ENCODE measurements around the gene IDH3B. TPM values are rescaled to one million over a fixed set of nuclear protein-coding genes. Genes with fewer than 3 reads are reported as not detected.

Gene IDH3B
- total and polyA plus RNA-seq, 9 of the 15 experiments (the other 6 are each of a cell fraction or from before 2014, with no cell fraction given) = 91.7 to 224 (median 155) TPM

DNA sequence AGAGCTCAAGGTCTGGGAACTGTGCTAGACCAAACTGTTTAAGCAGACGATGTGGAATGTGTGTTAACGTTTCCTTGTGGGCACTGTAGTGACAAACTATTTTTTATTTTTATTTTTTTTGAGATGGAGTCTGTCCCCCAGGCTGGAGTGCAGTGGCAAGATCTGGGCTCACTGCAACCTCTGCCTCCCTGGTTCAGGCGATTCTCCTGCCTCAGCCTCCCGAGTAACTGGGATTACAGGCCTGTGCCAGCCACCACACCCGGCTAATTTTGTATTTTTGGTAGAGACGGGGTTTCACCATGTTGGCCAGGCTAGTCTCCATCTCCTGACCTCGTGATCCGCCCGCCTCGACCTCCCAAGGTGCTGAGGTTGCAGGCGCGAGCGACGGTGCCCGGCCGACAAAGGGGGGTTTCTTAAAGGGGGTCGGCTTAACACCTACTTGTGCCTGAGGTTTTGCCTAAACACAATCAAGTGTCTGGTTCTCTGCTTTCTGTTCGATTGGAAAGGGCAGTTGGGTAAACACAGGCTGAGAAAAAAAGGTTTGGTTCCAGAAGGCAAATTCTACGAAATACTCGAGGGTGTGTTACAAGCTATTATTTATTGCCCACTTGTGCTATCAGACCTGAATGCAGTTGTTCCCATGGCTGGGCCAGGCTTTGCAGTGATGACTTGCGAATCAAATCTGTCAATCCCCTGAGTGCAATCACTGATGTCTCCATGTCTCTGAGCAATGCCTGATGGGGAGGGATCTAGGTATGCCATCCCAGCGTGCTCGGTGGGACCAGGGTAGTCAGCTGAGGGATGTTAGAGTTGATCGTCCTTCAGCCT is 10.2 kb downstream of the IDH3B start (continued):
- TF ChIP-seq, protein P1, sequence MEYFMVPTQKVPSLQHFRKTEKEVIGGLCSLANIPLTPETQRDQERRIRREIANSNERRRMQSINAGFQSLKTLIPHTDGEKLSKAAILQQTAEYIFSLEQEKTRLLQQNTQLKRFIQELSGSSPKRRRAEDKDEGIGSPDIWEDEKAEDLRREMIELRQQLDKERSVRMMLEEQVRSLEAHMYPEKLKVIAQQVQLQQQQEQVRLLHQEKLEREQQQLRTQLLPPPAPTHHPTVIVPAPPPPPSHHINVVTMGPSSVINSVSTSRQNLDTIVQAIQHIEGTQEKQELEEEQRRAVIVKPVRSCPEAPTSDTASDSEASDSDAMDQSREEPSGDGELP (CRISPR knock-in tag; IDR thresholded peaks at IDR 0.05; ENCODE audit: borderline replicate concordance) = peak; percentile 9; the same call in 1 of the 2 replicates
- TF ChIP-seq FOXJ2 (tag; IDR thresholded peaks at IDR 0.05) = no peak
- TF ChIP-seq RCOR1 (IDR thresholded peaks at IDR 0.05; ENCODE audit: borderline replicate concordance in 1 of 2, low read depth in 2 of 2, low read length in 2 of 2) = no peak
- TF ChIP-seq ZNF408 (CRISPR knock-in tag; IDR thresholded peaks at IDR 0.05; ENCODE audit: low read depth) = no peak
- TF ChIP-seq, protein P2, sequence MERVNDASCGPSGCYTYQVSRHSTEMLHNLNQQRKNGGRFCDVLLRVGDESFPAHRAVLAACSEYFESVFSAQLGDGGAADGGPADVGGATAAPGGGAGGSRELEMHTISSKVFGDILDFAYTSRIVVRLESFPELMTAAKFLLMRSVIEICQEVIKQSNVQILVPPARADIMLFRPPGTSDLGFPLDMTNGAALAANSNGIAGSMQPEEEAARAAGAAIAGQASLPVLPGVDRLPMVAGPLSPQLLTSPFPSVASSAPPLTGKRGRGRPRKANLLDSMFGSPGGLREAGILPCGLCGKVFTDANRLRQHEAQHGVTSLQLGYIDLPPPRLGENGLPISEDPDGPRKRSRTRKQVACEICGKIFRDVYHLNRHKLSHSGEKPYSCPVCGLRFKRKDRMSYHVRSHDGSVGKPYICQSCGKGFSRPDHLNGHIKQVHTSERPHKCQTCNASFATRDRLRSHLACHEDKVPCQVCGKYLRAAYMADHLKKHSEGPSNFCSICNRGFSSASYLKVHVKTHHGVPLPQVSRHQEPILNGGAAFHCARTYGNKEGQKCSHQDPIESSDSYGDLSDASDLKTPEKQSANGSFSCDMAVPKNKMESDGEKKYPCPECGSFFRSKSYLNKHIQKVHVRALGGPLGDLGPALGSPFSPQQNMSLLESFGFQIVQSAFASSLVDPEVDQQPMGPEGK (CRISPR knock-in tag; IDR thresholded peaks at IDR 0.05; ENCODE audit: borderline replicate concordance) = no peak
- peak; percentile 63; the same call in 1 of the 2 replicates for TF ChIP-seq KAT7 (CRISPR knock-in tag; IDR thresholded peaks at IDR 0.05; ENCODE audit: borderline replicate concordance)
- TF ChIP-seq, protein P3, sequence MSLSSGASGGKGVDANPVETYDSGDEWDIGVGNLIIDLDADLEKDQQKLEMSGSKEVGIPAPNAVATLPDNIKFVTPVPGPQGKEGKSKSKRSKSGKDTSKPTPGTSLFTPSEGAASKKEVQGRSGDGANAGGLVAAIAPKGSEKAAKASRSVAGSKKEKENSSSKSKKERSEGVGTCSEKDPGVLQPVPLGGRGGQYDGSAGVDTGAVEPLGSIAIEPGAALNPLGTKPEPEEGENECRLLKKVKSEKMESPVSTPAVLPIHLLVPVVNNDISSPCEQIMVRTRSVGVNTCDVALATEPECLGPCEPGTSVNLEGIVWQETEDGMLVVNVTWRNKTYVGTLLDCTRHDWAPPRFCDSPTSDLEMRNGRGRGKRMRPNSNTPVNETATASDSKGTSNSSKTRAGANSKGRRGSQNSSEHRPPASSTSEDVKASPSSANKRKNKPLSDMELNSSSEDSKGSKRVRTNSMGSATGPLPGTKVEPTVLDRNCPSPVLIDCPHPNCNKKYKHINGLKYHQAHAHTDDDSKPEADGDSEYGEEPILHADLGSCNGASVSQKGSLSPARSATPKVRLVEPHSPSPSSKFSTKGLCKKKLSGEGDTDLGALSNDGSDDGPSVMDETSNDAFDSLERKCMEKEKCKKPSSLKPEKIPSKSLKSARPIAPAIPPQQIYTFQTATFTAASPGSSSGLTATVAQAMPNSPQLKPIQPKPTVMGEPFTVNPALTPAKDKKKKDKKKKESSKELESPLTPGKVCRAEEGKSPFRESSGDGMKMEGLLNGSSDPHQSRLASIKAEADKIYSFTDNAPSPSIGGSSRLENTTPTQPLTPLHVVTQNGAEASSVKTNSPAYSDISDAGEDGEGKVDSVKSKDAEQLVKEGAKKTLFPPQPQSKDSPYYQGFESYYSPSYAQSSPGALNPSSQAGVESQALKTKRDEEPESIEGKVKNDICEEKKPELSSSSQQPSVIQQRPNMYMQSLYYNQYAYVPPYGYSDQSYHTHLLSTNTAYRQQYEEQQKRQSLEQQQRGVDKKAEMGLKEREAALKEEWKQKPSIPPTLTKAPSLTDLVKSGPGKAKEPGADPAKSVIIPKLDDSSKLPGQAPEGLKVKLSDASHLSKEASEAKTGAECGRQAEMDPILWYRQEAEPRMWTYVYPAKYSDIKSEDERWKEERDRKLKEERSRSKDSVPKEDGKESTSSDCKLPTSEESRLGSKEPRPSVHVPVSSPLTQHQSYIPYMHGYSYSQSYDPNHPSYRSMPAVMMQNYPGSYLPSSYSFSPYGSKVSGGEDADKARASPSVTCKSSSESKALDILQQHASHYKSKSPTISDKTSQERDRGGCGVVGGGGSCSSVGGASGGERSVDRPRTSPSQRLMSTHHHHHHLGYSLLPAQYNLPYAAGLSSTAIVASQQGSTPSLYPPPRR (CRISPR knock-in tag; IDR thresholded peaks at IDR 0.05; ENCODE audit: borderline replicate concordance) = no peak
- TF ChIP-seq SP2 (IDR thresholded peaks at IDR 0.05; ENCODE audit: extremely low read depth, low read depth, low read length, poor library complexity, severe bottlenecking) = no peak
- no peak for TF ChIP-seq ZNF239 (CRISPR knock-in tag; IDR thresholded peaks at IDR 0.05)
- TF ChIP-seq BDP1 (IDR thresholded peaks at IDR 0.05; ENCODE audit: insufficient read depth, insufficient read length) = no peak
- no peak for TF ChIP-seq LARP7 (IDR thresholded peaks at IDR 0.05)
- no peak for TF ChIP-seq RBM22 (IDR thresholded peaks at IDR 0.05; ENCODE audit: low read depth, low read length, poor library complexity, severe bottlenecking)
- TF ChIP-seq POLR2G (IDR thresholded peaks at IDR 0.05; ENCODE audit: low read depth, low read length) = peak; percentile 58
- TF ChIP-seq, protein P4, sequence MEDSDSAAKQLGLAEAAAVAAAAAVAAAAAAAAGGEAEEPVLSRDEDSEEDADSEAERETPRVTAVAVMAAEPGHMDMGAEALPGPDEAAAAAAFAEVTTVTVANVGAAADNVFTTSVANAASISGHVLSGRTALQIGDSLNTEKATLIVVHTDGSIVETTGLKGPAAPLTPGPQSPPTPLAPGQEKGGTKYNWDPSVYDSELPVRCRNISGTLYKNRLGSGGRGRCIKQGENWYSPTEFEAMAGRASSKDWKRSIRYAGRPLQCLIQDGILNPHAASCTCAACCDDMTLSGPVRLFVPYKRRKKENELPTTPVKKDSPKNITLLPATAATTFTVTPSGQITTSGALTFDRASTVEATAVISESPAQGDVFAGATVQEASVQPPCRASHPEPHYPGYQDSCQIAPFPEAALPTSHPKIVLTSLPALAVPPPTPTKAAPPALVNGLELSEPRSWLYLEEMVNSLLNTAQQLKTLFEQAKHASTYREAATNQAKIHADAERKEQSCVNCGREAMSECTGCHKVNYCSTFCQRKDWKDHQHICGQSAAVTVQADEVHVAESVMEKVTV (CRISPR knock-in tag; IDR thresholded peaks at IDR 0.05) = no peak
- no peak for TF ChIP-seq ZNF41 (CRISPR knock-in tag; conservative IDR thresholded peaks at IDR 0.05)
- no peak for TF ChIP-seq ZBTB8A (IDR thresholded peaks at IDR 0.05; ENCODE audit: partially characterized antibody)
- TF ChIP-seq ELF2 (CRISPR knock-in tag; IDR thresholded peaks at IDR 0.05) = no peak
- no peak for TF ChIP-seq TAF9B (IDR thresholded peaks at IDR 0.05; ENCODE audit: partially characterized antibody)

Data from K562 (cell line).